Stimulated activated CD8-positive, alpha-beta memory T cell treated with anti-CD3 and anti-CD28 coated beads, Interleukin-15, amount 100 ng/mL, for 48 hours (primary cell): ENCODE results near the gene RNF43.

Experiments used
- DNase-seq, 2 donors: peaks; one replicate each; pipeline ENCODE4 v3.0.0-alpha.2; 2020; ENCODE audit warnings: low read depth in 2 of 2

Gene RNF43

DNA sequence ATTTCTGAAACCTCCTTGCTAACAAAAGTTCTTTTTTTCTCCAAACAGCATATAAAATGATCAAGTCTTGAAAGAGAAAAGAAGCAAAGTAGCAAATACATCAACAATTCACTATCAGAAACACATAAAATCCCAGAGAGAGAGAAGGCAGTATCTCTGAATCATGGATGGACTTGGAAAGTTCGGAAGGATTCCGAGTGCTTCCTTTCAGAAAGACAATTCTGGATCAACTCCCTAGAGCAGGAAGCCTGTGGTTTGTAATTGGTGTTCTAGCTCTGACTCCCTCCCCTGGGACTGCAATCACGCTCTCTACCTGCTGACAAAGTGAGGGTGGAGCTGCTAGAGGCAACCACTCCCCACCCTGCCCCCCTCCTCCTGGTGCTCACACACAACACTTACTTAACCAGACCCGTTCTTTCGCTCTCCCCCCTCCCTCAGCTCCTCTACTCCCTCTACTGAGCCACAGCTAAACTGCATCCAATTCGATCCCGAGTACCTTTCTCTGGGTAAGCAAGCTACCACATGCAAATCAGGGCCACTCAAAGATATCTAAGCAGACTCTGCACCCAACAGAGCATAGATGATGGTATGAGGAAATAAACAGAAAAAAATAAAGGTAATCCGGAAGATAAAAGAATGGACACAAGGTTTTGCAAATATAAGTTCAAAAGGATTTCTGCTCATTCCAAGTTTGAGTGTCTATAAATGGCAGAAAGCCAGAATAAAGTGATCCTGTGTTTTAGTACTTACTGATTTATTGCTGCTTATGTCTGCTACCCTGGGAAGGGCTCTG is at the start of gene RNF43:
TSS of gene RNF43 (minus strand) at position 235 of the 793 bp plus-strand sequence. CDS start 1,957 bp downstream, outside the sequence.
- peak; percentile 74 to 79 for DNase-seq

DNA sequence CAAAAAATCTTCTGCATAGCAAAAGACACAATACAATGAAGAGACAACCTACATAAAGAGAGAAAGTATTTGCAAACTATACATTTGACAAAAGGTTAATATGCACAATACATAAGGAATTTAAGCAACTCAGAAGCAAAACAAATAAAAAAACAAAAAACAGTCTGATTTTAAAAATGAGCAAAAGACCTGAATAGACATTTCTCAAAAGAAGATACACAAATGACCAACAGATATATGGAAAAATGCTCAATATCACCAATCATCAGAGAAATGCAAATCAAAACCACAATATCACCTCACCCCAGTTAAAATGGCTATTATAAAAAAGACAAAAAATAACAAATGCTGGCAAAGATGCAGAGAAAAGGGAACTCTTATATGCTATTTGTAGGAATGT is 38.2 kb upstream of the RNF43 start:
- DNase-seq: no peak

DNA sequence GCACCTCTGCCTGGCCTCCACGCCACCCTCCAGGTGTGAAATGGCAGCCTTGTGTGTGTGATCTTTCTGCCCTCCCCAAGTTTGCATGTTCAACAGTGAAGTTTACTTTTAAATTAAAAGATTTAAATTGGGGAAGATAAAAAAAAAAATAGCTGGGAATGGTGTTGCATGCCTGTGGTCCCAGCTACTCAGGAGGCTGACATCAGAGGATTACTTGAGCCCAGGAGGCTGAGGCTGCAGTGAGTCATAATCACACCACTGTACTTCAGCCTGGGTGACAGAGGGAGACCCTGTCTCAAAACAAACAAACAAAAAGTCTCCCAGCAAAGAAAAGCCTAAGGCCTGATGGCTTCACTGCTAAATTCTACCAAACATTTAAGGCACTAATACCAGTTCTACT is 35.4 kb upstream of the RNF43 start:
- DNase-seq: no peak

DNA sequence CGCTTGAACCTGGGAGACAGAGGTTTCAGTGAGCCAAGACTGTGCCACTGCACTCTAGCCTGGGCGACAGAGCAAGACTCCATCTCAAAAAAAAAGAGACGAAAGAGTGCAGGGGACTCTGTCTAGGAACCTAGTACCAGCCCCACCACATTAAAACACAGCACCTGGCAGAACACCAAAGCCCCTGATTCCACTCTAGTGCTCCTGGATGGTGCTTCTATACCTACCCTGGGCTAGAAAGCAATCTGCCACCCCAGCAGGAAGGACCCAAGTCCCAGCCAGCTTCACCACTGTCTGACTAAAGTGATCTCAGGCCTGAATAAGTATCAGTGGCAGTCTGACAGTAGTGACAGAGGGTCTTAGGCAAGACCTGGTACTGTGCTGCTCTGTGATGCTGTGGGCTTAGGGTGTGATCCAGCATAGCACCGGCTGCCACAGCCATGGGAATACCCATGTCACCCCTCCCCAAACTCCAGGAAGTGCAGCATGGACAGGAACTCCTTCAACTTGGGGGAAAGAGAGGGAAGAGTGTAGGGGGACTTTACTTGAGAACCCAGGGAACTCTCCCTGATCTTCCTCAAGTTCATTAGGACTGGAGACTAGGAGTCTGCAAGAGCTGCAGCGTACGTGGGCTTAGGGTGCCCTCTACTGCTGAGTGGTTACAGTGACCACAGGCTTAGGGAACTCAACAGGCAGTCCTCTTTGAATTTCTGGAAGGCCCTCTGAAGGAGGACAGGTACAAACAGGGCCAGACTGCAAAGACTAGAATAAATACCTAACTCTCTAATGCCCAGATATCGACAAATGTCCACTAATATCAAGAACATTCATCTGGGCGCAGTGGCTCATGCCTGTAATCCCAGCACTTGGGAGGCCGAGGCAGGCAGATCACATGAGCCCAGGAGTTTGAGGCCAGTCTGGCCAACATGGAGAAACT is 30.0 kb upstream of the RNF43 start:
- DNase-seq: peak; percentile 45 to 55

DNA sequence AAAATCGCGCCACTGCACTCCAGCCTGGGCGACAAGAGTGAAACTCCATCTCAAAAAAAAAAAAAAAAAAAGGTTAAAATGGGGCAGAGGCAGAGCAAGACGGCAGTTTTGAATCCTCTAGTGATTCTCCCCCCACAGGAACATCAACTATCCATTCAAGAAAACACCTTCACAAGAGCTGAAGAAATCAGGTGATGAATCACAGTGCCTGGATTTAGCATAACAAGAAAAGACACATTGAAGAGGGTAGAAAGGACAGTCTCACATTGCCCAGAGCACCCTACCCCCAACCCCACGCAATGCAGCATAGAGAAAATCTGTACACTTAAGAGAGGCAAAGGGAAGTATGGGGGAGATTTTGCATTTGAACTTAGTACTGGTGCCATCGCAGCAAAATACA is 28.8 kb upstream of the RNF43 start:
- no peak for DNase-seq

DNA sequence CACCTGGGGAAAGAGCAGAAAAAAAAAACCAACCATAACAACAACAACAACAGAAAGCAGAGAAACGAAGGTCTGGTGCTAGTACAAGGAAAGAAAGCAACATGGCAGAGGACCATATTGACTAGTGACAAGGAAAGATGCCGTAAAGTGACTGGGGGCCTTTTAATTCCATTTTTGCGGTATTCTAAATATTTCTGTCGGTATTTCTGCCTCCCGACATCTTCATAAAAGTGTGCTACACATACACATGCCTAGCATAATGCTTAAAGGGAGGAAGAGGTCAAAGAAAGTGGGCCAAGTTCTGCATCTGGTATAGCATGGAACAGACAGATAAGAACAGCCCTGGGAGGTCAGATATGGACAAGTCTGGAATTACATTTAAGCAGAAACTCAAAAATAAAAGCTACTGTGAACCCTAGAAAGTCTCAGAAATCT is 19.5 kb upstream of the RNF43 start:
- DNase-seq: no peak

DNA sequence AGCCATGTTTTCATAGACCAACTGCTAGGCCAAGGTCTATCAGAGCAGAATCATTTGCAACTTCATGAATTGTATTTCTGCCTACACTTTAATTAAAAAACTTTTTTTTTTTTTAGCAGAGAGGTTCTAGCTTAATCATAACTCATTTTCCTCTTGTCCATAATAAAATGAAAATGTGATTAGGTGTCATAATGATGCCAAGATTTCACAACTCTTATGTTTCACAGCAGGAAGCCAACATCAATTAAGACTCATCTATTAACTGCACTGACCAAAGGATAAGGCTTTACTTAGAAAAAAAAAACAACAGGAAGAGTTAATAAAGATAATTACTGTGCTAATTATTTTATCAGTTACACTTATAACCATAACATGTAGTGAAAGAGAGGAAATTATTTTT is 18.9 kb upstream of the RNF43 start:
- no peak for DNase-seq

DNA sequence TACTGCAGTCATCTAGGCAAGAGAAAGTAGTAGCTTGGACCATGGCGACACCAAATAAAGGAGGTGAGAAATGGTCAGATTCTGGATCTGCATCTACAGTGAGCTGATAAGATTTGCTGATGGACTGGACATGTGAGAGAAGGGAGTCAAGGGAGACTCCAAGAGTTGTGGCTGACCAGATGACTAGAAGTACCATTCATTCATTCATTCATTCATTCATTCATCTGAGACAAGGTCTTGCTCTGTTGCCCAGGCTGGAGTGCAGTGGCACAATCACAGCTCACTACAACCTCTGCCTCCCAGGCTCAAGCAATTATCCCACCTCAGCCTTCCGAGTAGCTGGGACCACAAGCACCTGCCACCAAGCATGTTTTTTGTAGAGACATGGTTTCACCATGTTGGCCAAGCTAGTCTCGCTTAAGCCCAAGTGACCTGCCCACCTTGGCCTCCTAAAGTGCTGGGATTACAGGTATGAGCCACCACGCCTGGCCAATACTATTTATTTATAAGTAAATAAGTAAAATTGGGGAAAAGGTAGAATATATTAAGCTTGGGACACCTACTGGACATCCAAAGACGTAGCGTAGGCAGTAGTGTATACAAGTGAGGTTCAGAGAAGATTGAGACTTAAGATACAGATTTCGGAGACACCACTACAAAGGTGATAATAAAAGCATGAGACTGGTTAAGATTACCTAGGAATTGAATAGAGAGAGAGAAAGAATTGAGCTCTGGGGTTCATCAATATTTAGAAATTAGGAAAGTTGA is 15.7 kb upstream of the RNF43 start:
- DNase-seq: no peak

DNA sequence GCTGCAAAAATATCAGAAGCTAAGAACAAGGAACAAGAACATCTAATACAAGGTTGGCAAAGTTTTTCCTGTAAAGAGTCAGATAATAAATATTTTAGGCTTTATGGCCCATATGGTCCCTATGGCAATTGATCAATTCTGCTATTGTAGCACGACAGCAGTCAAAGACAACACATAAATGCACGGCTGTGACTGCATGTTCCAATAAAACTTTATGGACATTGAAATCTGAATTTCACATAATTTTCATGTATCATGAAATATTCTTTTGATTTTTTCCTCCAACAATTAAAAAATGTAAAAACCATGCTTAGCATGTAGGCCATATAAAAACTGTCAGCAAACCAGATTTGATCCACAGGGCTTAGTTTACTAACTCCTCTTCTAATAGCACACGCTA is 10.5 kb upstream of the RNF43 start:
- no peak for DNase-seq

DNA sequence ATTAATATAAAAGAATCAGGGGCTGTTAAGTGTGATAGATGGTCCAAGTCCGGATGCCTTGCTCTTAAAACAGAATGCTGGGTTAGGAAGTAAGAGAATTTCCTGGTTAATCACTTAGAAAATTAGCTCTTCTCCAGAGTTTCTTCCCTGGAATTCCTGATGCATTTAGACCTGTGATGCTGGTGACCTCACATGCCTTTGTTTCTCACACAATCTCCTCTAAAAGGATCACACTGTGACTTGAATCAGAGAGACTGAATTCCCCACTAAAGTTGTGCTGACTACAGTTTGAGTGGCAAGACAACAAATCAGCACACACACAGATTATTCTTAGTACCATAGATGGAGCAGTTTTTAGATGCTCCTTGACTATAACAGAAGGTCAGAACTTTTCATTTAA is 4.4 kb upstream of the RNF43 start:
- DNase-seq: no peak

DNA sequence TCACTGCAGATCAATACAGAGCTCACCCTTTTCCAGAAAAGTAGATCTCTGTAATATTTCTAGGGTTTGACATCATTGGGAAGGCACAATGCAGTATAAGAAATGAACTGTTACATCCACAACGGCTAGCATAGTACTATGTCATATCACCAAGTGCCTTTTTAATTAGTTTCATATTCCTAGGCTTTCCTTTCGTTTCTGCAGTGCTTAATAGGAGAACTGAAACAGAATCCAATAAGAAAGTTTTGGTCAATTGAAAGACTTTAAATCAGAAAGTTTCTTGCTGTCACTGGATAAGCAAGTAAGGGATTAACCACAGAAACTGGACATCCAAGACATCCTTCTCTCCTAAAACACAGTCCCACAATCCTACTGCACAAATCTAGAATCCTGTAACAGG is 3.5 kb upstream of the RNF43 start:
- no peak for DNase-seq

DNA sequence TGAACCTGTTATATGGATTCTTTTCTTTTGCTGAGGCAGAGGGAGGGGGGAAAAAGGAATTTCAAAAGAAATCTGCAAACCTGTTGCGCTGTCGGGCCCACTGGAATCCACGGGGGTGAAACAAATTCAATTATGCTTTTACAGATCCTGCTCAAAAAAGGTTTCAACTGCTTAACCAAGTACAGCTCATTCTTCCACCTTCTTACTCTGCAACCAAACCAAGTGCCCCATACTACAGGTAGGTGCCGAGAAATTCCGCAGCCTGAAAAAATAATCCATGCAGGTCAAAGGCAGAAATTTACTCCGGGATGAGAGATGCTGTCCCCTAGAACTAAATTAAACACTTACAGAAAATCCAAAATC is 416 bp downstream of the RNF43 start:
- no peak for DNase-seq

DNA sequence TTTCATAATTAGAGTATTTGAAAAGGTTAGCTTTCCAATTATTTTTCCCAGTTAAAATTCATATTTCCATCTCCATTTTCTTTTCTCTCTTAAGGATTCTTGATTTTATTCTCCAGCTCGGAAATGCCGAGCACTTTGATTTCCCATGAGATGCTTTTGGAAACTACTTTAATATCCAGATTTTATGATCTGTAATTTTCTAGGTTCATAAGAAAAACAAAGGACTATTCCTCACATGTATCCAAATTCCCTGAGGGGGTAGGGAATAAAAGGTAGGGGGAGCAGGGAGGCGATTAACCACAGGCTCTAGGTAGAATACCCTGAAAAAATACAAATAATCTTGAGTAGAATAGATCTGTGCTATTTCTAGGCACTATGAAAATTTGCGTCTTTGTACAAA is 938 bp downstream of the RNF43 start:
- DNase-seq: no peak

DNA sequence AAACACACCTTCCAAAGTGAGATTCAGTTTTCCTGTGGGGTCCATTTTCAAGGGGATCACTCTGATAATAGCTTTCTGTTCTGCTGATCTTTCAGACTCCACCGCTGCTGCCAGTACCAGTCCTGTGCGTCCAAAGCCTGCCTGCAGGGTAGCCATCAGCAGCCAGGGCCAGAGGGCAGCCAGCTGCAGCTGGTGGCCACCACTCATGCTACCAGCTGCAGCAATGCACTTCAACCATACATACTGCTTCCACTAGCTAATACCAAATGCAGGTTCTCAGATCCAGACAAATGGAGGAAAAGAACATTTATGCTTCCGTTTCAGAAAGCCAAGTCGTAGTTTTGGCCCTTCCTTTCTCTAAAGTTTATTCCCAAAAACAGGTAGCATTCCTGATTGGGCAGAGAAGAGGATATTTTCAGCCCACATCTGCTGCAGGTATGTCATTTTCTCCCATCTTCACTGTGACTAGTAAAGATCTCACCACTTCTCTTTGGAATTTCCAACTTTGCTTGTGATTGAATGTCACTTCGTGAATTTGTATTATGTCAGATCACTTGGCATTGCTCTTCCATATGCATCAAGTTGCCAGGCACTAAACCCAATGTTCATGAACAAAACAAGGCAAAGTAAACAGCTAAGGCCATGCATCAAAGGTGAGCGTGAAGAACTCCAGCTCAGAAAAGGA is 1.8 kb downstream of the RNF43 start:
- DNase-seq: no peak

DNA sequence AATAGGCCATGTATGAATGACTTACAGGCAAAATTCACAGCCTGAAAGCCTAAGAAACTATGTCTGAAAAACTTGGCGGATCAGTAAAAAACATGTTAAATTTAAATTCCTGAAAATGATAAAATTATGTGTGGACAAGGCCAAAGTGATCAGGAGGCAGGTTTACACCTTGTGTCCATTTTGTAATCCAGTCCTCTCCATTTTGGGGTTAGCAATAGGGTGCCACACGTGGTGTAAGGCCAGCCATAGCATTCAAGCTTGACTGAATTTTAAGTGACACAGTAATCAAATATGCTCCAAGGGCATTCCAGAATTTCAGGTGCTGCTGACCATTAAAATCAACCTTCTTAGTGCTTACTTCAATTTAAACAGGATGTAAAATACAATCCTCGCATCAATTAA is 2.7 kb downstream of the RNF43 start:
- DNase-seq: no peak

DNA sequence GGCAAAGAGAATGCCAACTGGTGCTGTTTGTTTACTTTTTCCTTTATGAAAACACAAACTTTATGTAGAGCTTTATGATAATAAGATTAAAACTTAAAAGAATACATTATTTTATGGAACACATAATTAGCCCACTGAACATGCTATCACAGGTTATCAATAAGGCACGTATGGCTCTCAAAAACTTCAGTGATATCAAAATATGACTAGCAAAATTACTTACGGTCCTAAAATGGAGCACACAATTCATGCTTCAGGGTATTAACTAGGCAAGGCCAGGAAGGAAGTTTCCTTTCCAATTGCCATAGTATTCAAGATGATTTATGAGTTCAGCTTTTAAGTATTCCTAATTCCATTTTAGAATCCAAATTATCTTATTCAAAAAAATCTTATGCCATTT is 3.6 kb downstream of the RNF43 start:
- DNase-seq: no peak

DNA sequence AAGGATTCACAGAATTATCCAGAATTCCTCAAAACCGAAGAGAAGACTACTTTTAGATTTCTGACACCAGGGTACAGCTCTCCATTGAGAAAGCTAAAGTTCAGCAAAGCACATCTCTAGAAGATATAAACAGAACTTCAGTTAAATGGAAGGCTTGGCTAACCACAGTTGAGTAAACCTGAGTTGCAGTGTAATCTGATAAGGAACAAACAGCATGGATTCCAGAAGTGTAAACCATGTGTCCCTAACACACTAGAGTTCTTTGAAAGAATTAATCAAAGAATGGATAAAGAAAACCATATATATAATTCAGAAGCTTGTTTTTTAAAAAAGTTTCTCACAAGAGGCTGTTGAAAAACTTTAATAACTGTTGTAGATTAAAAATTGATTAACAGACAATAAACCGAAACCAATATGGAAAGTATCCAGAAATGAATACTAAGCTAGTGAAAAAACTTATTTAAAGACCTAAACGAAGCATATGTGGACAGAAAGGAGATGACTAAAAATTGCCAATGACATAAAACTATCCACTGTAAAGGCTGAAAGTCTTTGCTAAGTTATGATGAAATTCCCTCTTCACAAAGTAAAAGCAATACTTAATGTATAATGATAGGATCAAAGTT is 4.3 kb downstream of the RNF43 start:
- no peak for DNase-seq

DNA sequence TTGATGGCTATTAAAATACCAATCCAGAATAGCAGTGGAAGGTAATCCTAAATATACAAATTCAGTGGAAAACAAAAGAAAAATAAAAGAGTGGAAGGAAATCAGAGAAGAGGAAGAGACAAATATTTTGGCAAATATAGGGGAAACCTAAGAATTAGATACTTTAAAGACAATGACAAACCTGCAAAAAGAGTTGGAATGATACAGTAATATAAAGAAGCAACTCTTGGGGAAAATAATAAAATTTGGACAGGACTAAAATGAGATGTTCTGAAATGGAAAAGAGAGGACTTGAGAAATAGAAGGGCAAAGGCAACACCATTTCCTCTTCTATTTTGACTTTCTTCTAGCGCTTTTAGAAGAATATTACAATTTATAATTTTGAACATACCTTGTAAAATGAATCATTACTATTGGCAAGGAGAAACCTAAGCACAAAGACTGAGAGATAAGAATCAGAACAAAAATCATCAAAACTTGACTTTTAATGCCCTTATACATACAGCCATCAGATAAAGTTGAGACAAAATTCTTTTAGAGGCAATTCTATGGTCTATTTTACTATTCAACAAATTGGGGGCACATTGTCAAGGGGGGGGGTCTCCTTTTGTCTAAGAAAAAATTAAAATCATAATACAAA is 5.2 kb downstream of the RNF43 start:
- DNase-seq: no peak

DNA sequence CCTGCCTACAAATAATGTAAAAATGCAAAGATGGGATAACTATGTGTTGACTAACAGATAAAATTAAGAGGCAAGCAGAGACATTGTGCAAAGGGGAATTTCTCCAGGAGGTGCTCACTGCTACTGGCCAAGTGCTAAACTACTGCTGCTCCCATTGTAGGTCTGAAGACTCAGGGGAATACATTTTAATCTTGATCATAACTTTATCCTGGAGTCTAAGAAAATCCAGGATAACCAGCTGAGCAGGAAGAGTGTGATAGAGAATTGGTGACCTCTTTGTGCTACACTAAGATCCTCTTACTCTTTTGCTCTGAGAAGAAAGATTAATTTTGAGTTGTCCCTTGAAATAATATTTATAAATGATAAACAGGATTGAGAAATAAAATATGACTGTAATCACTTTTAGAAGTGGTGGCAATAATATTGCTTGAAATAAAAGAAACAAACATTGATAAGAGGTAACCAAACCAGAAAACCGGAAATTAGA is 5.9 kb downstream of the RNF43 start:
- no peak for DNase-seq

DNA sequence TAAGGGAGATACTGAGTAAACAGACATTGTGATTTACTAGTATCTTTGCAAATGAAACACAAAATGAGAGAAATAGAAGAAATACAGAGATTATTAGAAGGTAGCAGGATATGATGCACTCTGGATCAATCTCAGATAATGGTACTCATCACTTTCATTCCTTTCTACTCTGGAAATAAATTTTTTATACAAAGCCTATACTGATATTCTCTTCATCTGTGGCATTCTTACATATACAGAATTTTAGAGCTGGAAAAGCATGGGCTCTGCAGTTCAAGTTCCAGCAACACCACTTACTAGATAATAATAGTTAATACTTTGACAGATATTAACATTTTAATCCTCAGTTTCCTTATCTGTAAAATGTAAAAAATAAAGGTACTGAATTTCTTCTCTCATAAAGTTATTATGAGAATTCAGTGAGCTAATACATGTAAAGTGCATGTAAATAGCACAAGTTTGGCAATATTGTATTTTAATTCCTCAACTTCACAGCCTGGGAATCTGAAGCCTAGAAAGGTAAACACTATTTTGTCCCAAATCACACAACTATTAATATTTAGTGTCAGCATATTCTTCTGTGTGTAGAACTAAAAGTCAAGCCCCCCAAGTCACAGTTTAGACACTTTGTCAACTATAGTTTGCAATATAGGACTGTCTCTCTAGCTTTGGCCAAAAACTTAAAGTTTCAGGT is 6.5 kb downstream of the RNF43 start:
- DNase-seq: no peak
